Natural killer cell (primary cell): Measurements from ENCODE around the gene JPH2. TPM values are rescaled to one million over a fixed set of nuclear protein-coding genes. Genes with fewer than 3 reads are reported as not detected.

ENCODE experiments used
- ATAC-seq, 3 donors: fragments of 150-1000 bp in 2 of 3; fragments of 200-7000 bp in 1 of 3; cut with Tn5 transposase; 1 replicate in 1 of 3; 2 replicates in 2 of 3; pipeline ENCODE4 v1.10.0; 2021; ENCODE audit warnings: mild to moderate bottlenecking in 2 of 3, moderate library complexity in 2 of 3
- DNase-seq, 2 donors: peaks; one replicate each; pipeline versions ENCODE4 v3.0.0 to v3.0.0-alpha.2; 2013 to 2021; ENCODE audit warnings: mixed read lengths in 1 of 2
- H3K27ac ChIP-seq: one replicate; pipeline ENCODE4 v1.5.1; 2013; ENCODE audit warnings: mild to moderate bottlenecking, low read length
- H3K27me3 ChIP-seq: one replicate; pipeline ENCODE4 v1.6.1; 2013; ENCODE audit warnings: low read length; ENCODE audit not compliant: control insufficient read depth, insufficient read depth
- H3K36me3 ChIP-seq: one replicate; pipeline ENCODE4 v1.6.1; 2013; ENCODE audit warnings: low read length; ENCODE audit not compliant: control insufficient read depth, insufficient read depth
- H3K4me1 ChIP-seq: one replicate; pipeline ENCODE4 v1.6.1; 2013; ENCODE audit warnings: low read length; ENCODE audit not compliant: control insufficient read depth, insufficient read depth
- H3K4me3 ChIP-seq: one replicate; pipeline ENCODE4 v1.5.1; 2013; ENCODE audit warnings: low read length
- H3K9me3 ChIP-seq: one replicate; pipeline ENCODE4 v1.6.1; 2013; ENCODE audit warnings: low read length; ENCODE audit not compliant: control insufficient read depth, insufficient read depth
- H3K27ac Mint-ChIP-seq, 2 donors: one replicate each; pipeline ENCODE4 v1.8.0; 2022; ENCODE audit warnings: mild to moderate bottlenecking in 2 of 2, mixed read lengths in 2 of 2, moderate library complexity in 1 of 2
- H3K27me3 Mint-ChIP-seq, 2 donors: one replicate each; pipeline ENCODE4 v1.8.0; 2022; ENCODE audit warnings: low read depth in 2 of 2, mixed read lengths in 2 of 2
- H3K36me3 Mint-ChIP-seq: one replicate; pipeline ENCODE4 v1.8.0; 2022; ENCODE audit warnings: mixed read lengths
- H3K4me1 Mint-ChIP-seq, 2 donors: one replicate each; pipeline ENCODE4 v1.8.0; 2022; ENCODE audit warnings: mixed read lengths in 2 of 2
- H3K4me3 Mint-ChIP-seq: one replicate; pipeline ENCODE4 v1.8.0; 2022; ENCODE audit warnings: mild to moderate bottlenecking, moderate library complexity, mixed read lengths
- H3K9me3 Mint-ChIP-seq, 2 donors: one replicate each; pipeline ENCODE4 v1.8.0; 2022; ENCODE audit warnings: mixed read lengths in 2 of 2
- WGBS: methylation state at CpG from one replicate; pipeline ENCODE4 v1.1.7; 2013; ENCODE audit warnings: missing lambda C conversion rate; ENCODE audit not compliant: insufficient coverage; 5-methylcytosine and 5-hydroxymethylcytosine counted together
- intact Hi-C: fragments of 100-400 bp; cut with micrococcal nuclease; formaldehyde crosslinking; loops from one replicate; pipeline ENCODE4 v1.14.2; 2022
- total RNA-seq, 4 donors: library from RNA; stranded (reverse); fragments of 120-200 nt in 1 of 4; gene quantifications; one replicate each; pipeline versions ENCODE4 v1.2.3 to v1.2.4, GENCODE V29; 2013 to 2022
- TF ChIP-seq, protein P1 (sequence below): fragments of 200-600 bp; IDR thresholded peaks from one replicate; pipeline ENCODE4 v1.8.0; 2022; ENCODE audit warnings: antibody characterized with exemption

JPH2 gene
- total RNA-seq, 3 donors from 2014 or later (not counting 1 experiment from before 2014, with no cell fraction given) = not detected

DNA sequence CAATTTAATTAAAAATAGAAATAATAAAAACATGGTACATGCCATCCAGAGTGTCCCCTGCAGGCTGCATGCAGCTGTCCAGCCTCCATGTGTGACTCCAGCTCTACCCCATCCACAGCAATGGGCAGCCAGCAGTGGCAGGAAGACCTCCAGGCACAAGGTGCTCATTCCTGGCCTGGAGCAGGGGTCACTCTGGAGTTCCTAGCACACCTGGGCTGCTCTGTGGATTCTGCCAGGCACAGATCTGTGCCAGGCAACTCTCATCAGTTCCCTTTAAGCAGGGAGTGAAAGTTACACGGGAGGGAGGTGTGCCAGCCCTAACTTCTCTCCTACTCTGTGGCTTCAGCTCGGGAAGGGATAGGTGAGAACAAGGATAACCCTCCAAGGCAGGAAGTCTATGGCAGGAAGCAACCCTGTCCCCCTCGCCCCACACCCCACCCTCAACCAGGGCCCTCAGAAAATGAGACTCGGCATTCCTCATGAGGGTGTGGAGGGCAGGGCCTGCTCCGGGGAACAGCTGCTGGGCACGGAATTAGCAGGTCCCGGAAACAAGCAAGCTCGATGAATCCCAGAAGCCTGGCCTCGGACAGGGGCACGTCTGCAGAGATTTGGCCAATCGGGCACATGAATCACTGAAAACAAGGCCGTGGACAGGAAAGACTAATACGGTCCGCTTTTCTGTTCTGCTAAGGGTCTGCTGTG lies 10.0 kb downstream of the JPH2 start:
- Histone ChIP-seq H3K27me3 (no peaks in the 10 kb centered on the region), H3K4me1 (no peaks in the 10 kb centered on the region), H3K36me3 (no peaks in the 10 kb centered on the region), H3K4me3 (no peak overlapping the region), H3K27ac (no peak overlapping the region), H3K9me3 (no peaks in the 10 kb centered on the region)
- ATAC-seq (no peak), DNase-seq (no peak)
- intact Hi-C loops = no loop called here
- Mint-ChIP-seq H3K36me3 (no peaks in the 10 kb centered on the region), H3K4me1 (no peaks in the 10 kb centered on the region), H3K27me3 (peaks cover 24 to 25% of the 10 kb centered on the region in 2 donors), H3K27ac (no peak overlapping the region), H3K9me3 (no peaks in the 10 kb centered on the region), H3K4me3 (no peak overlapping the region)
- WGBS = 75% methylated on average over 14 of the region's 14 CpGs
- TF ChIP-seq, protein P1, sequence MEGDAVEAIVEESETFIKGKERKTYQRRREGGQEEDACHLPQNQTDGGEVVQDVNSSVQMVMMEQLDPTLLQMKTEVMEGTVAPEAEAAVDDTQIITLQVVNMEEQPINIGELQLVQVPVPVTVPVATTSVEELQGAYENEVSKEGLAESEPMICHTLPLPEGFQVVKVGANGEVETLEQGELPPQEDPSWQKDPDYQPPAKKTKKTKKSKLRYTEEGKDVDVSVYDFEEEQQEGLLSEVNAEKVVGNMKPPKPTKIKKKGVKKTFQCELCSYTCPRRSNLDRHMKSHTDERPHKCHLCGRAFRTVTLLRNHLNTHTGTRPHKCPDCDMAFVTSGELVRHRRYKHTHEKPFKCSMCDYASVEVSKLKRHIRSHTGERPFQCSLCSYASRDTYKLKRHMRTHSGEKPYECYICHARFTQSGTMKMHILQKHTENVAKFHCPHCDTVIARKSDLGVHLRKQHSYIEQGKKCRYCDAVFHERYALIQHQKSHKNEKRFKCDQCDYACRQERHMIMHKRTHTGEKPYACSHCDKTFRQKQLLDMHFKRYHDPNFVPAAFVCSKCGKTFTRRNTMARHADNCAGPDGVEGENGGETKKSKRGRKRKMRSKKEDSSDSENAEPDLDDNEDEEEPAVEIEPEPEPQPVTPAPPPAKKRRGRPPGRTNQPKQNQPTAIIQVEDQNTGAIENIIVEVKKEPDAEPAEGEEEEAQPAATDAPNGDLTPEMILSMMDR = no peak

DNA sequence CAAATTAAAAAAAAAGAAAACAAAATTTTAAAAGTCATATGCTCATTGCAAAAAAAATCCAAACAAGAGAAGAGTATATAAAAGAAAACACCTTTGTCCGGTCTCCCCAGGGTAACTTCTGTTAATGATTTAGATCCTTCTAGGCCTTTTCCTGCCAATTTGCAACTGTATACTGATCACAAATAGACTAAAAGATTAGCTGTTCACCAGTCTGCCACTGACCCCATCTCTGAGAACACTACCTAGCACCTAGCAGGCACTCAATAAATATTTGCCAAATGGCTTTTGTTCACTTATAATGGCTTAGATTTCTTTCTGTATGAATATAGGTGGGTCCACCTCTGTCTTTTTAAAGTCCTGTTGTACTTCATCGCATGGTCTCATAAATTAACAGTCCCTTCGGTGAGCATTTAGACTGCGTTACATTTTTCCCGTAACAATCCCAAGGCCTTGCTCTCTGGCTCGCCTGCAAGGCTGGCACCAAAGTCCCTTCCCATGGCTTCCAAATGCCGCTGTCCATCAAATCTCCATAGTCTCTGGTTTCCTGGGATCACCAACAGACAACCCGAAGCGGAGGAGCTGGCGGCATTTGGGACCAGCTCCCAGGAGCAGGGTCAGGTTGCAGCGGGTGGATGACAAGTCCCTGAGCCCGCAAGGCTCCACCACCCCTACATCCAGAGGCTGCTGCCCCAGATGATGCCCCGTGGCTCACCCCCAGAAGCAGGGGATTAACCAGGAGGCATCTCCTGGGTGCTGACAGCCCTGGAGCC lies 11.8 kb downstream of the JPH2 start:
- Mint-ChIP-seq H3K4me3 (no peak overlapping the region), H3K27ac (no peak overlapping the region), H3K4me1 (no peaks in the 10 kb centered on the region), H3K36me3 (no peaks in the 10 kb centered on the region), H3K9me3 (no peaks in the 10 kb centered on the region), H3K27me3 (peaks cover 21 to 34% of the 10 kb centered on the region in 2 donors)
- no peaks in the 10 kb centered on the region for H3K36me3 ChIP-seq
- no peak overlapping the region for H3K27ac ChIP-seq
- no peaks in the 10 kb centered on the region for H3K9me3 ChIP-seq
- DNase-seq (no peak), ATAC-seq (no peak)
- intact Hi-C loops = no loop called here
- H3K4me1 ChIP-seq = no peaks in the 10 kb centered on the region
- TF ChIP-seq, protein P1 = no peak
- H3K27me3 ChIP-seq = peaks cover 3% of the 10 kb centered on the region
- no peak overlapping the region for H3K4me3 ChIP-seq
- 91% methylated on average over 13 of the region's 13 CpGs for WGBS

DNA sequence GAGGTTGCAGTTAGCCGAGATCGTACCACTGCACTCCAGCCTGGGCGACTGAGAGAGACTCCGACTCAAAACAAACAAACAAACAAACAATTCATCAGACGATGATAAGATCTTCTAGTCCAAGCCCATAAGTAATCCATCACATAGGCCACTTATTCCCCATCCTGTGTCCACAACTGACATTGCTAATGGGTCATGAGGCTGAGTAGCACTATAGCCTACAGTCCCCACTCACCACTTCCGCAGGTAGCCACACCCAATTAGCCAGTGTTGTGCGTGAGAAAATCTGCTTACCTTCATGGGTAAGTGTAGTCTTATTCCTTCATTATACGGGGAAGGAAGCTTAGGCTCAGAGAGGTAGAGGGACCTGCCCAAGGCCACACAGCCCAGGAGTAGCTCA lies 13.1 kb downstream of the JPH2 start:
- ATAC-seq = no peak
- Histone ChIP-seq H3K4me1 (no peaks in the 10 kb centered on the region), H3K27me3 (peaks cover 3% of the 10 kb centered on the region), H3K36me3 (no peaks in the 10 kb centered on the region), H3K4me3 (no peak overlapping the region), H3K27ac (no peak overlapping the region), H3K9me3 (no peaks in the 10 kb centered on the region)
- Mint-ChIP-seq H3K27ac (no peak overlapping the region), H3K4me1 (no peaks in the 10 kb centered on the region), H3K9me3 (no peaks in the 10 kb centered on the region), H3K27me3 (peaks cover 23 to 34% of the 10 kb centered on the region in 2 donors), H3K36me3 (no peaks in the 10 kb centered on the region), H3K4me3 (no peak overlapping the region)
- WGBS = 86% methylated on average over 6 of the region's 8 CpGs
- TF ChIP-seq, protein P1 = no peak
- intact Hi-C loops = no loop called here
- DNase-seq = no peak
